PC-3 (cell line): ENCODE data around the gene SNRNP70. TPM values are rescaled to one million over a fixed set of nuclear protein-coding genes. Genes with fewer than 3 reads are reported as not detected.

ENCODE experiments used
- ATAC-seq: fragments of 200-7000 bp; cut with Tn5 transposase; 2 replicates; pipeline ENCODE4 v1.9.1; 2020; ENCODE audit warnings: mild to moderate bottlenecking, moderate library complexity
- BruUV-seq: library from RNA; stranded (reverse); fragments of 400-500 nt; replicated peaks from 2 replicates; lab custom pipeline; 2021; lab: Mats Ljungman, UMichigan
- CTCF ChIA-PET: fragments of 300-600 bp; sonication (Branson Sonifier 250); formaldehyde crosslinking; loops from one replicate; lab custom pipeline; 2022; ENCODE audit warnings: antibody characterized with exemption; lab: Charles Lee
- POLR2A ChIA-PET: fragments of 300-600 bp; sonication (Branson Sonifier 250); formaldehyde crosslinking; loops from one replicate; lab custom pipeline; 2022; ENCODE audit warnings: antibody characterized with exemption; ENCODE audit not compliant: unreplicated experiment; lab: Charles Lee
- DNase-seq: peaks from one replicate; pipeline ENCODE4 v3.0.0-alpha.2; 2015
- H2AFZ ChIP-seq: fragments of 300-600 bp; sonication (generic); 2 replicates; pipeline ENCODE4 v1.6.0; 2016; ENCODE audit warnings: antibody characterized with exemption, low read length
- H3F3A ChIP-seq: fragments of 300-600 bp; sonication (generic); one replicate; pipeline ENCODE4 v1.6.0; 2017; ENCODE audit warnings: antibody characterized with exemption, low read length, control low read depth, mild to moderate bottlenecking; ENCODE audit not compliant: unreplicated experiment
- H3K27ac ChIP-seq: fragments of 300-600 bp; sonication (generic); 2 replicates; pipeline ENCODE4 v1.5.1; 2016; ENCODE audit warnings: mild to moderate bottlenecking, low read length
- H3K27me3 ChIP-seq: fragments of 300-600 bp; sonication (generic); 2 replicates; pipeline ENCODE4 v1.6.1; 2016; ENCODE audit warnings: low read length, mixed read lengths
- H3K36me3 ChIP-seq: fragments of 300-600 bp; sonication (generic); 2 replicates; pipeline ENCODE4 v1.6.1; 2016; ENCODE audit warnings: low read depth, mixed run types, low read length, mixed read lengths
- H3K4me1 ChIP-seq: fragments of 300-600 bp; sonication (generic); 2 replicates; pipeline ENCODE4 v1.5.1; 2016; ENCODE audit warnings: low read length; ENCODE audit not compliant: insufficient read depth
- H3K4me2 ChIP-seq: fragments of 300-600 bp; sonication (generic); 2 replicates; pipeline ENCODE4 v1.6.0; 2016; ENCODE audit warnings: low read length
- H3K4me3 ChIP-seq: fragments of 300-600 bp; sonication (generic); 2 replicates; pipeline ENCODE4 v1.5.1; 2016; ENCODE audit warnings: mild to moderate bottlenecking, low read length, mixed read lengths
- H3K79me2 ChIP-seq: fragments of 300-600 bp; sonication (generic); 2 replicates; pipeline ENCODE4 v1.6.1; 2017; ENCODE audit warnings: low read length, mixed read lengths
- H3K9ac ChIP-seq: fragments of 300-600 bp; sonication (generic); 2 replicates; pipeline ENCODE4 v1.6.0; 2016; ENCODE audit warnings: mild to moderate bottlenecking, low read length
- H3K9me2 ChIP-seq: fragments of 300-600 bp; sonication (generic); replicated peaks from 2 replicates; pipeline ENCODE4 v1.6.1; 2016; ENCODE audit warnings: mixed run types, low read length, mixed read lengths
- H3K9me3 ChIP-seq: fragments of 300-600 bp; sonication (generic); 2 replicates; pipeline ENCODE4 v1.6.1; 2016; ENCODE audit warnings: low read length, mixed read lengths
- H4K20me1 ChIP-seq: fragments of 300-600 bp; sonication (generic); 2 replicates; pipeline ENCODE4 v1.6.1; 2016; ENCODE audit warnings: low read length, mixed read lengths
- EZH2 ChIP-seq: fragments of 300-600 bp; sonication (generic); IDR thresholded peaks from one replicate; pipeline ENCODE4 v1.6.1; 2017; ENCODE audit warnings: antibody characterized with exemption, mild to moderate bottlenecking, low read length; ENCODE audit not compliant: unreplicated experiment
- EZH2phosphoT487 ChIP-seq: fragments of 300-600 bp; sonication (generic); IDR thresholded peaks from 2 replicates; pipeline ENCODE4 v1.6.1; 2018; ENCODE audit warnings: mild to moderate bottlenecking, antibody characterized with exemption, low read length, borderline replicate concordance
- intact Hi-C: fragments of 100-400 bp; cut with micrococcal nuclease; formaldehyde crosslinking; loops from 2 replicates; pipeline ENCODE4 v1.9.0; 2023
- total RNA-seq: library from RNA; depleted of rRNA; stranded (reverse); fragments of >200 nt; gene quantifications from 2 replicates; pipeline ENCODE4 v1.2.3, GENCODE V29; 2014
- TF ChIP-seq, protein P1 (sequence below): fragments of 300-600 bp; sonication (generic); conservative IDR thresholded peaks from 2 replicates; pipeline ENCODE4 v1.5.1; 2017; ENCODE audit warnings: antibody characterized with exemption, low read depth, mild to moderate bottlenecking, low read length

The SNRNP70 gene
- total RNA-seq, 1 experiment from 2014 or later, result 367 TPM

DNA sequence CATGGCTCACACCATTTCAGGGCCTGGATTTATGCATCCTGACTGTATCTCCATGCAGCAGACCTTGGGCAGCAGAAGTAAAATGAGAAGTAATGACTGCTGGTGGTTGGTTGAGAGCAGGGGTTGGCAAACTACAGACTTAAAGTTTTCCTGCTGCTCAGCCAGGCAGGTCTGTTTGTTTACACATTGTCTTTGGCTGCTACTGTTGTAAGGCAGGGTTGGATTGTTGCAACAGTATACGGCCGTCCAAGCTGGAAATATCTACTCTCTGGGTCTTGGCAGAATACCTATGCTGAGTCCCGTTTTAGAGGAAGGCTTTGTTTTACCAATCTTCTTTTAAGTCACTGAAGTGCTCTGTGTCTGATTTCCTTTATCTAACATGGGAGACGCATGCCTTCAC lies 13.5 kb downstream of the SNRNP70 start:
- no TSS peak for BruUV-seq
- H4K20me1 ChIP-seq, result peaks cover 19% of the 10 kb centered on the region
- no peaks in the 10 kb centered on the region for H3K9me2 ChIP-seq

DNA sequence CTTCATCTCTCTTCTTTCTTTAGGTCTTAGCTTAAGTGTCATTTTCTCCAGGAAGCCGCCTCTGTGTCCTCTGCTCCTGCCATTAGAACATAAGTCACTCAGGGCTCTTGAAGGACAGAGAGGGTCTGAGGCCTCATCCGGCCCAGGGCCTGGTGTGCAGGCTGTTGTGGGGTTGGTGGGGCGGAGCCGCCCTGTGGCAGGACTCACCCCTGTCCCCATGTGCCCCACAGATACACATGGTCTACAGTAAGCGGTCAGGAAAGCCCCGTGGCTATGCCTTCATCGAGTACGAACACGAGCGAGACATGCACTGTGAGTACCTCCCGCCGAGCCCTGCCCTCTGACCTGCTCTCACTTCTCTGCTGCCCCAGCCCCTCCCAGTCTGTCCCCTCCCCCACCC lies 15.9 kb downstream of the SNRNP70 start:
- TF ChIP-seq EZH2, result no peak
- BruUV-seq, result no TSS peak
- H3K9me2 ChIP-seq, result no peaks in the 10 kb centered on the region
- ChIA-PET POLR2A (no interaction called here), CTCF (no interaction called here)
- no peaks in the 10 kb centered on the region for H3K27me3 ChIP-seq
- H3K4me3 ChIP-seq, result no peak overlapping the region
- H3K4me1 ChIP-seq, result peaks cover 8% of the 10 kb centered on the region
- peaks cover 12% of the 10 kb centered on the region for H4K20me1 ChIP-seq
- no peak overlapping the region for H2AFZ ChIP-seq
- peaks cover 8% of the 10 kb centered on the region for H3K79me2 ChIP-seq
- H3K27ac ChIP-seq, result no peak overlapping the region
- H3K36me3 ChIP-seq, result peaks cover 41% of the 10 kb centered on the region
- H3K9ac ChIP-seq, result no peak overlapping the region
- ATAC-seq (no peak), DNase-seq (no peak)
- H3K9me3 ChIP-seq, result no peaks in the 10 kb centered on the region
- no peak overlapping the region for H3K4me2 ChIP-seq
- intact Hi-C loops, result no loop called here
- peaks cover 6% of the 10 kb centered on the region for H3F3A ChIP-seq

More for the DNA sequence above, 13.5 kb downstream of the SNRNP70 start:
- Histone ChIP-seq H3K4me2 (no peak overlapping the region), H3F3A (peaks cover 6% of the 10 kb centered on the region), H3K79me2 (peaks cover 27% of the 10 kb centered on the region), H3K27me3 (no peaks in the 10 kb centered on the region), H3K27ac (no peak overlapping the region), H3K4me3 (no peak overlapping the region), H3K4me1 (peaks cover 8% of the 10 kb centered on the region), H2AFZ (no peak overlapping the region), H3K9me3 (no peaks in the 10 kb centered on the region), H3K36me3 (peaks cover 37% of the 10 kb centered on the region), H3K9ac (no peak overlapping the region)
- ChIA-PET POLR2A (no interaction called here), CTCF (interaction anchor here (1.6 kb wide), 1 partner anchor 29 kb away, joined by 16 read pairs; no protein-coding TSS in a partner anchor)
- no peak for ATAC-seq
- DNase-seq, result no peak
- TF ChIP-seq EZH2phosphoT487 (no peak), EZH2 (no peak)
- TF ChIP-seq, protein P1, sequence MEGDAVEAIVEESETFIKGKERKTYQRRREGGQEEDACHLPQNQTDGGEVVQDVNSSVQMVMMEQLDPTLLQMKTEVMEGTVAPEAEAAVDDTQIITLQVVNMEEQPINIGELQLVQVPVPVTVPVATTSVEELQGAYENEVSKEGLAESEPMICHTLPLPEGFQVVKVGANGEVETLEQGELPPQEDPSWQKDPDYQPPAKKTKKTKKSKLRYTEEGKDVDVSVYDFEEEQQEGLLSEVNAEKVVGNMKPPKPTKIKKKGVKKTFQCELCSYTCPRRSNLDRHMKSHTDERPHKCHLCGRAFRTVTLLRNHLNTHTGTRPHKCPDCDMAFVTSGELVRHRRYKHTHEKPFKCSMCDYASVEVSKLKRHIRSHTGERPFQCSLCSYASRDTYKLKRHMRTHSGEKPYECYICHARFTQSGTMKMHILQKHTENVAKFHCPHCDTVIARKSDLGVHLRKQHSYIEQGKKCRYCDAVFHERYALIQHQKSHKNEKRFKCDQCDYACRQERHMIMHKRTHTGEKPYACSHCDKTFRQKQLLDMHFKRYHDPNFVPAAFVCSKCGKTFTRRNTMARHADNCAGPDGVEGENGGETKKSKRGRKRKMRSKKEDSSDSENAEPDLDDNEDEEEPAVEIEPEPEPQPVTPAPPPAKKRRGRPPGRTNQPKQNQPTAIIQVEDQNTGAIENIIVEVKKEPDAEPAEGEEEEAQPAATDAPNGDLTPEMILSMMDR, result no peak
- intact Hi-C loops, result loop anchor here (5.0 kb wide), 1 partner anchor 109 kb away; no protein-coding TSS in a partner anchor

DNA sequence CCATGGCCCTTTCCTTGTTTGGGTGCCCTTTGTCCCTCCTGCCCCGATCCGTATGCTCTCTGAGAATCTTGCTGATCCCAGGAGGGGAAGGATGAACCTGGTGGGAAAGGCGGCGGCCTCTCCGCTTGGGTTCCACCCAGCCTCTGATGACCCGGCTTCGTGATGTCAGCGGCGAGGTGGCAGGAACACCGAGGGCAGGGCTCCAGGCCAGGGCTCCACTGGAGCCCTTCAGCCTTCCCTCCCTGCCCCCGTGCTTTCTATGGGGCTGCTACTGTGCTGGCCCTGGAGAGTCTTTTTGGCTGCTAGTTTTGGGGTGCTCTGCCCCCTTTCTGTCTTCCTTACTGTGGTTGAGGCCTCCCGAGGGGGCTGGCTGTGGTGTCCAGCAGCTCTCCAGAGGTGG lies 17.1 kb downstream of the SNRNP70 start:
- peaks cover 3% of the 10 kb centered on the region for H3F3A ChIP-seq
- intact Hi-C loops, result no loop called here
- no peak overlapping the region for H3K9ac ChIP-seq
- no peak overlapping the region for H3K4me3 ChIP-seq
- no peaks in the 10 kb centered on the region for H3K9me3 ChIP-seq
- no peak overlapping the region for H2AFZ ChIP-seq
- ChIA-PET POLR2A (no interaction called here), CTCF (no interaction called here)
- no TSS peak for BruUV-seq
- H3K4me2 ChIP-seq, result no peak overlapping the region
- no peak overlapping the region for H3K27ac ChIP-seq
- TF ChIP-seq EZH2 (no peak), EZH2phosphoT487 (no peak)
- TF ChIP-seq, protein P1, result no peak
- DNase-seq, result no peak
- ATAC-seq, result no peak
- peaks cover 49% of the 10 kb centered on the region for H3K36me3 ChIP-seq
- H3K79me2 ChIP-seq, result peaks cover 8% of the 10 kb centered on the region
- no peaks in the 10 kb centered on the region for H3K9me2 ChIP-seq
- H3K4me1 ChIP-seq, result peaks cover 4% of the 10 kb centered on the region
- H3K27me3 ChIP-seq, result no peaks in the 10 kb centered on the region
- H4K20me1 ChIP-seq, result peaks cover 8% of the 10 kb centered on the region
